Gastrocnemius medialis (tissue), 4 donors: Measurements from ENCODE around the gene EID2B.

Source experiments
- CTCF ChIP-seq, 5 experiments: fragments of 450-650 bp in 3 of 5; fragments of 200-600 bp in 2 of 5; sonication (generic) in 2 of 5; IDR thresholded peaks in 4 of 5; conservative IDR thresholded peaks in 1 of 5; 1 replicate in 4 of 5; 2 replicates in 1 of 5; pipeline ENCODE4 v1.5.1; 2016 to 2019; ENCODE audit warnings: antibody characterized with exemption in 5 of 5, mild to moderate bottlenecking in 3 of 5, moderate library complexity in 3 of 5
- POLR2A ChIP-seq, 2 donors: fragments of 450-650 bp; IDR thresholded peaks; one replicate each; pipeline ENCODE4 v1.6.1; 2017; ENCODE audit warnings: antibody characterized with exemption in 2 of 2, mild to moderate bottlenecking in 2 of 2, moderate library complexity in 2 of 2

- TF ChIP-seq CTCF (IDR thresholded peaks at IDR 0.05 in 4 of 5, conservative IDR thresholded peaks at IDR 0.05 in 1 of 5) (no peak), POLR2A (IDR thresholded peaks at IDR 0.05) (no peak)
These were observed 12.3 kb upstream of the EID2B start for GRCh38 chr19:39544911-39545310.
